GM19351 (cell line): Measurements from ENCODE around the gene ULBP1.
A peak's percentile ranks its signal among the peaks of the same experiment; 100 is the strongest.
"Not testable (repeated sequence)": the region's sequence is repeated elsewhere in the genome, so short reads cannot be mapped to it uniquely, and the experiment has no call there.

Experiments used
- ATAC-seq: cut with Tn5 transposase; IDR thresholded peaks from one replicate; pipeline ENCODE4 v1.9.1; 2021; ENCODE audit warnings: mild to moderate bottlenecking, moderate library complexity; ENCODE audit not compliant: unreplicated experiment

ULBP1 gene

GRCh38 chr6:149951096-149951495 lies 12.6 kb upstream of the ULBP1 start:
- ATAC-seq = no peak

GRCh38 chr6:149951626-149952025 lies 12.1 kb upstream of the ULBP1 start:
- ATAC-seq = no peak

DNA sequence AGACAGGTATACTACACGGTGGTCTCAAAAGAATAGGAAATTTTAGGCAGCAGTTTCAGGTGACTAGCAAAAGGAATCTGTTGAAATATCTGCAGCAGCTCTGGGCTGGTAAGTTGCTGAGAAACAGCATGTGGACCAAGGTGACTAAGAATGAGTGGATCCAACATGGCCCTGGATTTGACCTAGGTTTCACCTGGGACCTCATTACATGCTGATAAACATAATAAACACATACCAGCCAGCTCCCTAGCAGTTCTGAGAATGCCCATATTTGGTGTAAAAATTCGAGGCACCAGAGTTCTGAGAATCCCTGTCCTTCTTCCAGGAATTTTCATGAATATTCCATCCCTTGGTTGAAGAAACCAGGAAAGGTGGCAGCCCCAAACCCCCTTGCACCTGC lies 10.4 kb upstream of the ULBP1 start:
- not testable (repeated sequence) for ATAC-seq

DNA sequence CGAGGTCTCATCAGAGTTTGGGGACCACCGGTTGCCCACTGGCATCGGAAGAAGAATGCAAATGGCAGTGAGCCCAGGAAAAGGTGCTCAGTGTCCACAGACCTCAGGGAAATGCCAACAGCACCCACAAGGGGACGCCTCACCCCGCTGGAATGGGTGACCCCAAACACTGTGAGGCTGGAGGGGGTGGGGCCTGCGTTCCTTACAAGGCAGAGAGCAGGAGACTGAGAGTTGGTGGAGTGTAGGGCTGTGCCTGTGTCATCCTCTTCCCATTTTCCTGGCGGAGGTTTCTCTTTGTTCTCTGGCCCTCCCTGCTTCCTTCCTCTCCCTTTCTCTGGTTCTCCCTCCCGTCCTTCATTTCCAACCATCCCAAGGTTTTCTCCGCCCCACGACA lies 9.8 kb upstream of the ULBP1 start:
- ATAC-seq = peak; percentile 48

DNA sequence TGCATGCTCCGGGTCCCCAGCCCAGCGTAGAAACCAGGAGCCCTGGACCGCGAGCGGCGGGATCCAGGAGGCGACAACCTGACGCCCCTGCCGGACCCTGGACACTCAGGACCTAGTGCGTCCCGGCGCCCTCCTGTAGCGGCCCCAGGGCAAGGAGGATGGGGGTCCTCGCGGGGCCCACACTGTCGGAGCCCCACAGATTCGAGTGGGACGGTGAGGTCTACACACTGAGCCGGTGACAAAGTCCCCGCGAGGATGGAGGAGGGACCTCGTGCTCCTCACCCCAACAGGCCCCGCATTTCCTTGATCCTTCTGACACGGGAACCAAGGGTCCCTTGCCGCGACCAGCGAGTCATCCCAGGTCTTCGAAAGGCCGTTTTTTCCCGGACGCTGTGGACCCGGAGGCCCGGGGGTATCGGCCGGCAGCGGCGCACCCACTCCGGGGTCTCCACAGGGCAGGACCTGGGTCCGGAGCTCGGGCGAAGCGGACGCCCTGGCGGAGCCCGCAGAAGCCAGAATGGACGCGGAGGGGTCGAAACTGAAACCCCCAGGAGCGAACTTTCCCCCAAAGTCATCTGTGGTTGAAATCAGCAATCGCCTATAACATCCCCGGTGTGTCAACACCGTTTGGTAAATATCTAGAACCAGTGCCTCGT lies 9.3 kb upstream of the ULBP1 start:
- not testable (repeated sequence) for ATAC-seq

DNA sequence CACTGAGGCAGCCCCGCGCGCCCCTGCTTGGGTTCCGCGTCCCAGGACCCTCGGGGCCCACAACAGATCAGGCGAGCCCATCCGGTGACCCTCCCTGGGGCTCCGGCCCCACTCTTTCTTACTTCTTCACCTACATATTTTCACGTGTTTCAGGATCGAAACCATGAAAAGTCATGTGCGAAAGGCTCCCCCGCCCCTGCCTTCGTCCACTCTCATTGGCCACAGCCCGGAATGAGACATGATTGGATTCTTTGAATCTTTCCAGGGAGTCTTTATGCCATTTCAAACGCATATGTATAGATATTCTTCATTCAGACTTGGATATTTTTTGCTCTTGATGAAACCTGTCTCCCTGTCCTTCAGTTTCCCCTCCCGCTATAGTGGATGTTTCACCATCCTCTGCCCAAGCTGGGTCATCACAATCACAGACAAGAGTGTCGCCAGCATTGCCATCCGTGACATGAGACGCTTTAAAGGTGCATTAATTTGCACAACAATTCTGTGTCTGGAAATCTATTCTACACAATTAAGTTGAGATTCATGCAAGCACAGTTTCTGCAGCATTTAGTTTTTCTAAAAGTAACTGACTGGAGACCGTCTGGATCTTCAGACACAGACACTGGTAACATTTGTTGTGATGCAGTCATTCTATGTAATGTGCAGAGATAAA lies 8.6 kb upstream of the ULBP1 start:
- not testable (repeated sequence) for ATAC-seq

DNA sequence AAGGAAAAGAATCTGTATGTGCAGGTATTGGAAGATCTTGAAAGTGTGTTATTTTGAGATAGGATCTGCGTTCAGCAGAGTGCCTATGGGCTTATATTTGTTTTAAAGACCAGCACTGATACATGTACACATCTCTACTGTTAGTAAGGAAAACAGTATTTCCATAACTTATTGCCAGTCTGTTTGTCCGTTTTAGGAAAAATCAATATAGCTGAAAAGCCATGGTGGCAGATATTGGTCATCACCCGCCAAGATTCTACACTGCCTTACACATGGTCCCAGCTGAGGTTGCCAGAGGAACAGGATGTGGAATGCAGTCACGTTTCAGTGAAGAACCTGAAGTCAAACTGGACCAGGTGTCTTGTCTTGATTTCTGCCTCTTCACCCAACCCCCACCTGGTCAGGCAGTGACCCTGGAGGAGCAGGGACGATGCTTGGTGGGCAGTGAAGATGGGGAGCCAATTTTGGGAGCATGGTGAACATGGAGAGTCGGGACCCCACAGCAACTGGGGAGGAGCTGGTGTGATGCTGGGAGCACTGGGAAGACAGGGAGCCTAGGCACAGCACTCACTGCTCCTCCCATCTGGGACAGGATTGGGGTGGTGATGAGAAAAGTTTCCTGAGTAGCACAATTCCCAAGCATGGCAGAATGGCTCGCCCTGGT lies 8.0 kb upstream of the ULBP1 start:
- not testable (repeated sequence) for ATAC-seq

GRCh38 chr6:149958124-149958523 lies 5.6 kb upstream of the ULBP1 start:
- not testable (repeated sequence) for ATAC-seq

DNA sequence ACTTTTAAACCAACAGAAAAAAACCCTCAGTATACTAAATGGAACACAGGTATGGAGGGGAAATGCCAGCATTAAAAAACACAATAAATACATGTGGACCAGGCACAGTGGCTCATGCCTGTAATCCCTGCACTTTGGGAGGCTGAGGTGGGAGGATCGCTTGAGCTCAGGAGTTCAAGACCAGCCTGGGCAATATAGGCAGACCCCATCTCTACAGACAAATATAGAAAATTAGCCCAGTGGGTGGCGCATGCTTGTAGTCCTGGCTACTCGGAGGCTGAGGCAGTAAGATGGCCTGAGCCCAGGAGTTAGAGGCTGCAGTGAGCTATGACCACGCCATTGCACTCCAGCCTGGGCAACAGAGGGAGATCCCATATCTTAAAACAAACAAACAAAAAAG lies 3.9 kb upstream of the ULBP1 start:
- not testable (repeated sequence) for ATAC-seq

- no peak for ATAC-seq
Observed at GRCh38 chr6:149960488-149960887, 3.3 kb upstream of the ULBP1 start.

- ATAC-seq = no peak
Observed at GRCh38 chr6:149961728-149962425, 1.9 kb upstream of the ULBP1 start.

- ATAC-seq = no peak
Observed at GRCh38 chr6:149962461-149963211, 1.1 kb upstream of the ULBP1 start.

- peak; percentile 28 for ATAC-seq
Observed at GRCh38 chr6:149963212-149963461, 606 bp upstream of the ULBP1 start.

GRCh38 chr6:149964308-149965193 lies 808 bp downstream of the ULBP1 start:
- no peak for ATAC-seq

DNA sequence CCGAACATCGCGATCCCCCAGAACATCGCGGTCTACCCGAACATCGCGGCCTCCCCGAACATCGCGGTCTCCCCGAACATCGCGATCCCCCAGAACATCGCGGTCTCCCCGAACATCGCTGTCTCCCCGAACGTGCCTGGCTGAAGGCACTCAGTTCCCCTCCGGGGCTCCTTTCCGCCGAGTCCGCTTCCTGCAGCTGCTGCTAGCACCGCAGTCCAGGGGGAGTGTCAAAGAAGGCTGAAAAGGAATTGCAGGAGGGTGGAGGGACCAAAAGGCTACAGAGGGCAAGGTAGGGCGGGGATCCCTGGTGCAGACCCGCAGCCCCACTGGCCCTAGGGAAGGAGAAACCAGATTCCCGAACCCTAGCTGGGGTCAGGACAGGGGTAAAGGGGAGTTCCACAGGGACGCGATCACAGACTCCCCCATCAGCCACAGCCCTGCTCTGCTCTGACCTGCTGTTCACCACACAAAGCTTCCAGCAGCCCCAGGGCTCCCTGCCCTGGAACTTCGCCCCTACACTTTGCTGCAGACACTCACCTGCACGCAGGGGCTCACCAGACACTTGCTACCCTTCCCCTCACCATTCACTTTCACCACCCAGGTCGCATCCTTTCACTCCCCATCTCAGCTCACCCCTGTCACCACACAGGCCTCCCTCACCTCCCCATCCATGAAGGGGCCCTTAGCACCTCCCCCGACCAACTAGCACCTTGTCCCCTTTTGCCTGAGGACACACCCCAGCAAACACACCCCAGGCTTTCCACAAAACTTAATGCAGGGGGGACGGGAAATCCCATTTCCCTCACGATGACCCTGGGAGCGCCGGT lies 1.7 kb downstream of the ULBP1 start:
- no peak for ATAC-seq

DNA sequence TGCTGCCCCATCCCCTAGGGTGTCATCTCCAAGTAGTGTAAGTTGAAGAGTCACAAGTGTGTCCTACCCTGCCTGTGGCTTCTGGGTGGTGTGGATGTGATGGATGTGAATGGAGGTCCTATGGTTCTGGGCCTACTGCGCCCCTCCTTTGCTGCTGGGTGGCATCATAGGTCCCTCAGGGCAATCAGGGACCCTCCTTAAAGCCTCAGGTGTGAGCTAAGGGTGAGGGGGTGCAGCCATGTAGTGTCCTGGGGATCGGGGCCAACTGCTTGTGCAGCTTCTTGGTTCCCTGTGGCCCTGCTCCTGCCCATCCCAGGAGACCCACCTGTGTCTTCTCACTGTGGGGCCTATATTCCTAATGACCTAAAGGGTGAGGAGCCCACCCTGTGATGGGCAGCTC lies 2.6 kb downstream of the ULBP1 start:
- ATAC-seq = not testable (repeated sequence)

GRCh38 chr6:149967591-149967990 lies 3.8 kb downstream of the ULBP1 start:
- ATAC-seq = no peak

DNA sequence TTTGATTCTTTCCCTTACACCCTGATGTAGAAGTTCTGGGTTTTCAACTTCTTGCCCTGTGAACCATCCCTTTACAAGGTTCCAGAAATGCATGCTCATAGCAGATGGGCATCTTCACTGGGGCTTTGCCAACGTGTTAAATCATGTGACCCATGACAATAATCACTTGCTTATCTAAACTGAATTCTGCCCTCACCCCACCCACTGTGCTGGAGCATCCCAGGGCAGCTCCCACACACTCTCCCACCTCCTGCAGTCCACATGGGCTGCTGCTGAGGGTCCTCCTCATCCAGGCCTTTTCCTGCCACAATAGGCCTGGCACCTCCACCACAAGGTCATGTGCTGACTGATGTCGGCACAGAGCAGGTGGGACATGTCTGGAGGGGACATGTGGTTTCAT lies 4.3 kb downstream of the ULBP1 start:
- ATAC-seq = not testable (repeated sequence)

- ATAC-seq = not testable (repeated sequence)
Observed at GRCh38 chr6:149968909-149969308, 5.2 kb downstream of the ULBP1 start.
